Neural progenitor cell (in vitro differentiated cells): ENCODE data around the gene RFX7. TPM values are rescaled to one million over a fixed set of nuclear protein-coding genes. Genes with fewer than 3 reads are reported as not detected.

Experiments used
- DNase-seq: peaks from one replicate; pipeline ENCODE4 v3.0.0-alpha.2; 2016; ENCODE audit warnings: low spot score
- H2AFZ ChIP-seq: fragments of 200-600 bp; sonication (generic); replicated peaks from 2 replicates; pipeline ENCODE4 v1.6.1; 2016; ENCODE audit warnings: antibody characterized with exemption
- H3F3A ChIP-seq: fragments of 200-600 bp; sonication (generic); 2 replicates; pipeline ENCODE4 v1.6.1; 2016; ENCODE audit warnings: antibody characterized with exemption, low read depth
- H3K27ac ChIP-seq: fragments of 200-600 bp; sonication (generic); 2 replicates; pipeline ENCODE4 v1.5.1; 2016; ENCODE audit warnings: mild to moderate bottlenecking
- H3K27me3 ChIP-seq: fragments of 200-600 bp; sonication (generic); 2 replicates; pipeline ENCODE4 v1.6.1; 2016; ENCODE audit warnings: mild to moderate bottlenecking, moderate library complexity
- H3K36me3 ChIP-seq: fragments of 200-600 bp; sonication (generic); 2 replicates; pipeline ENCODE4 v1.5.1; 2016
- H3K4me1 ChIP-seq: fragments of 200-600 bp; sonication (generic); 2 replicates; pipeline ENCODE4 v1.6.1; 2016; ENCODE audit warnings: mixed run types
- H3K4me2 ChIP-seq: fragments of 200-600 bp; sonication (generic); 2 replicates; pipeline ENCODE4 v1.6.1; 2016
- H3K4me3 ChIP-seq: fragments of 200-600 bp; sonication (generic); 2 replicates; pipeline ENCODE4 v1.5.1; 2016
- H3K79me2 ChIP-seq: fragments of 200-600 bp; sonication (generic); 2 replicates; pipeline ENCODE4 v1.6.1; 2016; ENCODE audit warnings: low read depth
- H3K9ac ChIP-seq: fragments of 200-600 bp; sonication (generic); 2 replicates; pipeline ENCODE4 v1.6.1; 2016
- H3K9me3 ChIP-seq: fragments of 200-600 bp; sonication (generic); 2 replicates; pipeline ENCODE4 v1.5.1; 2016; ENCODE audit warnings: low read depth
- H4K20me1 ChIP-seq: fragments of 200-600 bp; sonication (generic); 2 replicates; pipeline ENCODE4 v1.6.1; 2016; ENCODE audit warnings: low read depth
- H3K27ac Mint-ChIP-seq: 3 replicates; pipeline ENCODE4 v1.8.0; 2021; ENCODE audit warnings: mixed read lengths
- H3K27me3 Mint-ChIP-seq: 2 replicates; pipeline ENCODE4 v1.8.0; 2022; ENCODE audit warnings: low read depth, mild to moderate bottlenecking, inconsistent platforms, moderate library complexity, mixed read lengths; ENCODE audit not compliant: insufficient read depth
- H3K36me3 Mint-ChIP-seq: 3 replicates; pipeline ENCODE4 v1.8.0; 2021; ENCODE audit warnings: mixed read lengths
- H3K4me1 Mint-ChIP-seq: 3 replicates; pipeline ENCODE4 v1.8.0; 2021; ENCODE audit warnings: mixed read lengths
- H3K4me3 Mint-ChIP-seq: 3 replicates; pipeline ENCODE4 v1.8.0; 2021; ENCODE audit warnings: mild to moderate bottlenecking, moderate library complexity, mixed read lengths
- H3K9me3 Mint-ChIP-seq: 3 replicates; pipeline ENCODE4 v1.8.0; 2020; ENCODE audit warnings: mixed read lengths
- EZH2 ChIP-seq: fragments of 200-600 bp; sonication (generic); IDR thresholded peaks from 2 replicates; pipeline ENCODE4 v1.6.1; 2017; ENCODE audit warnings: antibody characterized with exemption, mild to moderate bottlenecking, moderate library complexity
- EZH2phosphoT487 ChIP-seq: fragments of 200-600 bp; sonication (generic); IDR thresholded peaks from 2 replicates; pipeline ENCODE4 v1.6.1; 2017; ENCODE audit warnings: antibody characterized with exemption
- total RNA-seq: library from RNA; depleted of rRNA; stranded (reverse); fragments of >200 nt; gene quantifications from 2 replicates; pipeline ENCODE4 v1.2.3, GENCODE V29; 2015; ENCODE audit warnings: low replicate concordance
- TF ChIP-seq, protein P1 (sequence below): fragments of 200-600 bp; sonication (generic); IDR thresholded peaks from 2 replicates; pipeline ENCODE4 v1.5.1; 2017; ENCODE audit warnings: antibody characterized with exemption, mild to moderate bottlenecking

The RFX7 gene
- total RNA-seq, 1 donor from 2014 or later: 24.1 TPM

GRCh38 chr15:56175788-56176187, 67.9 kb downstream of the RFX7 start:
- H3K4me1 Mint-ChIP-seq: no peaks in the 10 kb centered on the region
- Histone ChIP-seq H3K4me1 (no peaks in the 10 kb centered on the region), H3K4me3 (no peak overlapping the region), H3K9me3 (no peaks in the 10 kb centered on the region), H2AFZ (no peak overlapping the region), H3K9ac (no peak overlapping the region), H3K79me2 (peaks cover 97% of the 10 kb centered on the region), H3K27me3 (no peaks in the 10 kb centered on the region), H3K27ac (no peak overlapping the region), H3K36me3 (no peaks in the 10 kb centered on the region), H3K4me2 (no peak overlapping the region), H4K20me1 (no peaks in the 10 kb centered on the region), H3F3A (no peaks in the 10 kb centered on the region)
- H3K36me3 Mint-ChIP-seq: peaks cover 50% of the 10 kb centered on the region
- H3K27me3 Mint-ChIP-seq: peaks cover 2% of the 10 kb centered on the region
- H3K9me3 Mint-ChIP-seq: peaks cover 22% of the 10 kb centered on the region
- H3K4me3 Mint-ChIP-seq: no peak overlapping the region
- no peak for DNase-seq
- no peak overlapping the region for H3K27ac Mint-ChIP-seq
- TF ChIP-seq EZH2: no peak
- TF ChIP-seq, protein P1, sequence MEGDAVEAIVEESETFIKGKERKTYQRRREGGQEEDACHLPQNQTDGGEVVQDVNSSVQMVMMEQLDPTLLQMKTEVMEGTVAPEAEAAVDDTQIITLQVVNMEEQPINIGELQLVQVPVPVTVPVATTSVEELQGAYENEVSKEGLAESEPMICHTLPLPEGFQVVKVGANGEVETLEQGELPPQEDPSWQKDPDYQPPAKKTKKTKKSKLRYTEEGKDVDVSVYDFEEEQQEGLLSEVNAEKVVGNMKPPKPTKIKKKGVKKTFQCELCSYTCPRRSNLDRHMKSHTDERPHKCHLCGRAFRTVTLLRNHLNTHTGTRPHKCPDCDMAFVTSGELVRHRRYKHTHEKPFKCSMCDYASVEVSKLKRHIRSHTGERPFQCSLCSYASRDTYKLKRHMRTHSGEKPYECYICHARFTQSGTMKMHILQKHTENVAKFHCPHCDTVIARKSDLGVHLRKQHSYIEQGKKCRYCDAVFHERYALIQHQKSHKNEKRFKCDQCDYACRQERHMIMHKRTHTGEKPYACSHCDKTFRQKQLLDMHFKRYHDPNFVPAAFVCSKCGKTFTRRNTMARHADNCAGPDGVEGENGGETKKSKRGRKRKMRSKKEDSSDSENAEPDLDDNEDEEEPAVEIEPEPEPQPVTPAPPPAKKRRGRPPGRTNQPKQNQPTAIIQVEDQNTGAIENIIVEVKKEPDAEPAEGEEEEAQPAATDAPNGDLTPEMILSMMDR: no peak
- no peak for TF ChIP-seq EZH2phosphoT487

- Histone ChIP-seq H4K20me1 (no peaks in the 10 kb centered on the region), H3K36me3 (no peaks in the 10 kb centered on the region), H3F3A (no peaks in the 10 kb centered on the region), H3K4me3 (no peak overlapping the region), H2AFZ (no peak overlapping the region), H3K9ac (no peak overlapping the region), H3K4me2 (no peak overlapping the region), H3K27me3 (no peaks in the 10 kb centered on the region), H3K79me2 (peaks cover 97% of the 10 kb centered on the region), H3K9me3 (no peaks in the 10 kb centered on the region), H3K27ac (no peak overlapping the region), H3K4me1 (no peaks in the 10 kb centered on the region)
- no peaks in the 10 kb centered on the region for H3K4me1 Mint-ChIP-seq
- DNase-seq: no peak
- TF ChIP-seq, protein P1: no peak
- TF ChIP-seq EZH2phosphoT487 (no peak), EZH2 (no peak)
- peaks cover 2% of the 10 kb centered on the region for H3K27me3 Mint-ChIP-seq
- no peak overlapping the region for H3K27ac Mint-ChIP-seq
- peaks cover 56% of the 10 kb centered on the region for H3K36me3 Mint-ChIP-seq
- H3K9me3 Mint-ChIP-seq: peaks cover 22% of the 10 kb centered on the region
- H3K4me3 Mint-ChIP-seq: no peak overlapping the region
Measured at GRCh38 chr15:56174649-56175048, 69.0 kb downstream of the RFX7 start.

GRCh38 chr15:56168394-56168793, 75.3 kb downstream of the RFX7 start:
- no peaks in the 10 kb centered on the region for H3K4me1 Mint-ChIP-seq
- peaks cover 36% of the 10 kb centered on the region for H3K36me3 Mint-ChIP-seq
- no peaks in the 10 kb centered on the region for H3K9me3 ChIP-seq
- H3K4me1 ChIP-seq: peaks cover 5% of the 10 kb centered on the region
- H3K9me3 Mint-ChIP-seq: peaks cover 14% of the 10 kb centered on the region
- no peak overlapping the region for H3K4me3 Mint-ChIP-seq
- DNase-seq: no peak
- no peak overlapping the region for H3K27ac ChIP-seq
- H4K20me1 ChIP-seq: peaks cover 20% of the 10 kb centered on the region
- H2AFZ ChIP-seq: no peak overlapping the region
- no peak overlapping the region for H3K4me3 ChIP-seq
- no peak overlapping the region for H3K27ac Mint-ChIP-seq
- no peaks in the 10 kb centered on the region for H3K27me3 Mint-ChIP-seq
- H3K79me2 ChIP-seq: peaks cover 96% of the 10 kb centered on the region
- no peak overlapping the region for H3K9ac ChIP-seq
- no peaks in the 10 kb centered on the region for H3K27me3 ChIP-seq
- H3K4me2 ChIP-seq: no peak overlapping the region
- H3K36me3 ChIP-seq: no peaks in the 10 kb centered on the region
- no peaks in the 10 kb centered on the region for H3F3A ChIP-seq
- TF ChIP-seq EZH2phosphoT487 (no peak), EZH2 (no peak)
- TF ChIP-seq, protein P1: no peak
